Spleen (tissue), 7 donors: ENCODE measurements around the gene MAGEA2.
"Not testable (repeated sequence)": the region's sequence is repeated elsewhere in the genome, so short reads cannot be mapped to it uniquely, and the experiment has no call there.

ENCODE experiments used
- CTCF ChIP-seq, 11 experiments: fragments of 200-600 bp in 7 of 11; fragments of 450-650 bp in 4 of 11; sonication (generic) in 4 of 11; IDR thresholded peaks in 8 of 11; conservative IDR thresholded peaks in 3 of 11; 1 replicate in 7 of 11; 2 replicates in 4 of 11; pipeline versions ENCODE4 v1.4.0 to v1.8.0; 2016 to 2021; ENCODE audit warnings: antibody characterized with exemption in 11 of 11, inconsistent platforms in 4 of 11, mild to moderate bottlenecking in 1 of 11
- POLR2A ChIP-seq, 3 donors: fragments of 450-650 bp; IDR thresholded peaks; one replicate each; pipeline ENCODE4 v1.5.1; 2017; ENCODE audit warnings: antibody characterized with exemption in 3 of 3, mild to moderate bottlenecking in 1 of 3
- POLR2AphosphoS5 ChIP-seq, 3 donors: sonication (generic); formaldehyde crosslinking; IDR thresholded peaks; one replicate each; pipeline ENCODE4 v1.5.1; 2017; ENCODE audit warnings: antibody characterized with exemption in 3 of 3
- donor health status: DM: no; HTN: no; CAD: no; lungs with moderate emphysema.
- donor health status: DM: no; HTN: no; CAD: no.
- donor health status: DM: no; HTN: no; CAD: no.

- TF ChIP-seq CTCF (IDR thresholded peaks at IDR 0.05 in 8 of 11, conservative IDR thresholded peaks at IDR 0.05 in 3 of 11); POLR2A (IDR thresholded peaks at IDR 0.05); POLR2AphosphoS5 (IDR thresholded peaks at IDR 0.05): not testable (repeated sequence)
Observed at GRCh38 chrX:152713195-152713594, 40.4 kb downstream of the MAGEA2 start.
